GM21723 (cell line): ENCODE results near the gene TSPYL6.

Source experiments
- ATAC-seq: cut with Tn5 transposase; IDR thresholded peaks from one replicate; pipeline ENCODE4 v1.9.1; 2021; ENCODE audit warnings: mild to moderate bottlenecking, moderate library complexity; ENCODE audit not compliant: unreplicated experiment

The TSPYL6 gene

GRCh38 chr2:54206596-54206995 is 49.4 kb downstream of the TSPYL6 start:
- ATAC-seq: no peak

- ATAC-seq: no peak
Measured at GRCh38 chr2:54204476-54204875, 51.6 kb downstream of the TSPYL6 start.
